Caco-2 (cell line): ENCODE data around the gene VEPH1. TPM values are rescaled to one million over a fixed set of nuclear protein-coding genes. Genes with fewer than 3 reads are reported as not detected.

ENCODE experiments used
- BruUV-seq: library from RNA; stranded (reverse); fragments of 400-500 nt; replicated peaks from 2 replicates; lab custom pipeline; 2021; lab: Mats Ljungman, UMichigan
- CTCF ChIA-PET: fragments of 300-600 bp; sonication (Branson Sonifier 250); formaldehyde crosslinking; loops from one replicate; lab custom pipeline; 2022; ENCODE audit warnings: antibody characterized with exemption; lab: Charles Lee
- POLR2A ChIA-PET: fragments of 300-600 bp; sonication (Branson Sonifier 250); formaldehyde crosslinking; loops from one replicate; lab custom pipeline; 2022; ENCODE audit warnings: antibody characterized with exemption; lab: Charles Lee
- DNase-seq, 2 experiments: peaks; one replicate each; pipeline versions ENCODE4 v3.0.0 to v3.0.0-alpha.2; 2020 to 2022
- H3K27me3 ChIP-seq: replicated peaks from 2 replicates; pipeline ENCODE4 v1.6.0; 2011; ENCODE audit warnings: low read length; ENCODE audit not compliant: control insufficient read depth, insufficient read depth
- H3K36me3 ChIP-seq: 2 replicates; pipeline ENCODE4 v1.5.1; 2011; ENCODE audit warnings: low read length; ENCODE audit not compliant: control insufficient read depth, insufficient read depth
- H3K4me1 ChIP-seq: fragments of 250-450 bp; sonication (Bioruptor Pico); 2 replicates; pipeline ENCODE4 v1.5.1; 2020; ENCODE audit warnings: mild to moderate bottlenecking
- H3K4me3 ChIP-seq: 2 replicates; pipeline ENCODE4 v1.5.1; 2011; ENCODE audit warnings: low read depth, mild to moderate bottlenecking, control low read depth, low read length
- H3K9me3 ChIP-seq: fragments of 250-450 bp; sonication (Bioruptor Pico); 2 replicates; pipeline ENCODE4 v1.5.1; 2020; ENCODE audit warnings: mild to moderate bottlenecking, moderate library complexity
- H3K27ac Mint-ChIP-seq: one replicate; pipeline ENCODE4 v1.8.0; 2022; ENCODE audit warnings: mixed read lengths; ENCODE audit not compliant: unreplicated experiment
- H3K27me3 Mint-ChIP-seq: one replicate; pipeline ENCODE4 v1.8.0; 2022; ENCODE audit warnings: mixed read lengths; ENCODE audit not compliant: insufficient read depth, unreplicated experiment
- H3K36me3 Mint-ChIP-seq: one replicate; pipeline ENCODE4 v1.8.0; 2022; ENCODE audit warnings: mild to moderate bottlenecking, mixed read lengths; ENCODE audit not compliant: insufficient read depth, unreplicated experiment
- H3K4me1 Mint-ChIP-seq: one replicate; pipeline ENCODE4 v1.8.0; 2022; ENCODE audit warnings: low read depth, mixed read lengths; ENCODE audit not compliant: unreplicated experiment
- H3K4me3 Mint-ChIP-seq: one replicate; pipeline ENCODE4 v1.8.0; 2022; ENCODE audit warnings: mild to moderate bottlenecking, moderate library complexity, mixed read lengths; ENCODE audit not compliant: unreplicated experiment
- H3K9me3 Mint-ChIP-seq: one replicate; pipeline ENCODE4 v1.8.0; 2022; ENCODE audit warnings: mixed read lengths; ENCODE audit not compliant: unreplicated experiment
- CTCF ChIP-seq, 2 experiments: fragments of 200-600 bp in 1 of 2; IDR thresholded peaks; 1 replicate in 1 of 2; 2 replicates in 1 of 2; pipeline versions ENCODE4 v1.5.1 to v1.8.0; 2011 to 2022; ENCODE audit warnings: antibody characterized with exemption in 1 of 2, control low read depth in 1 of 2, inconsistent platforms in 1 of 2, low read depth in 1 of 2, low read length in 1 of 2, mild to moderate bottlenecking in 1 of 2, moderate library complexity in 1 of 2; ENCODE audit not compliant: insufficient read depth in 1 of 2, severe bottlenecking in 1 of 2, unreplicated experiment in 1 of 2
- intact Hi-C: fragments of 100-400 bp; cut with micrococcal nuclease; formaldehyde crosslinking; loops from one replicate; pipeline ENCODE4 v1.10.0; 2022; ENCODE audit not compliant: unreplicated experiment
- total RNA-seq: library from RNA; stranded (reverse); gene quantifications from 2 replicates; pipeline ENCODE4 v1.2.3, GENCODE V29; 2022

VEPH1 gene
- total RNA-seq, 1 experiment from 2014 or later, result 12.0 TPM

- intact Hi-C loops, result no loop called here
- Mint-ChIP-seq H3K27ac (no peak overlapping the region), H3K4me3 (no peak overlapping the region), H3K27me3 (peaks cover 6% of the 10 kb centered on the region), H3K9me3 (no peaks in the 10 kb centered on the region), H3K36me3 (no peaks in the 10 kb centered on the region), H3K4me1 (no peaks in the 10 kb centered on the region)
- DNase-seq, result no peak
- no peaks in the 10 kb centered on the region for H3K9me3 ChIP-seq
- ChIA-PET CTCF (no interaction called here), POLR2A (no interaction called here)
- H3K4me1 ChIP-seq, result peaks cover 8% of the 10 kb centered on the region; the same call in 1 of the 2 replicates
- no peaks in the 10 kb centered on the region for H3K36me3 ChIP-seq
- BruUV-seq, result no TSS peak
- no peak for TF ChIP-seq CTCF (IDR thresholded peaks at IDR 0.05; ENCODE audit: insufficient read depth in 1 of 2, low read depth in 1 of 2, low read length in 1 of 2, severe bottlenecking in 1 of 2, unreplicated experiment in 1 of 2)
- H3K27me3 ChIP-seq, result no peaks in the 10 kb centered on the region
- no peak overlapping the region for H3K4me3 ChIP-seq
Measured at GRCh38 chr3:157363393-157363792, 139.8 kb downstream of the VEPH1 start.

- peaks cover 8% of the 10 kb centered on the region; the same call in 1 of the 2 replicates for H3K4me1 ChIP-seq
- Mint-ChIP-seq H3K27me3 (peaks cover 8% of the 10 kb centered on the region), H3K4me3 (no peak overlapping the region), H3K27ac (no peak overlapping the region), H3K4me1 (no peaks in the 10 kb centered on the region), H3K36me3 (no peaks in the 10 kb centered on the region), H3K9me3 (no peaks in the 10 kb centered on the region)
- POLR2A ChIA-PET, result no interaction called here
- intact Hi-C loops, result no loop called here
- H3K4me3 ChIP-seq, result no peak overlapping the region
- no peak for DNase-seq
- no peak for TF ChIP-seq CTCF (IDR thresholded peaks at IDR 0.05; ENCODE audit: insufficient read depth in 1 of 2, low read depth in 1 of 2, low read length in 1 of 2, severe bottlenecking in 1 of 2, unreplicated experiment in 1 of 2)
- CTCF ChIA-PET, result no interaction called here
- H3K27me3 ChIP-seq, result no peaks in the 10 kb centered on the region
- no TSS peak for BruUV-seq
- H3K9me3 ChIP-seq, result no peaks in the 10 kb centered on the region
- H3K36me3 ChIP-seq, result no peaks in the 10 kb centered on the region
Measured at GRCh38 chr3:157362348-157362747, 140.9 kb downstream of the VEPH1 start.

- Histone ChIP-seq H3K4me1 (peaks cover 8% of the 10 kb centered on the region; the same call in 1 of the 2 replicates), H3K4me3 (no peak overlapping the region), H3K27me3 (no peaks in the 10 kb centered on the region), H3K9me3 (no peaks in the 10 kb centered on the region), H3K36me3 (no peaks in the 10 kb centered on the region)
- Mint-ChIP-seq H3K4me1 (no peaks in the 10 kb centered on the region), H3K36me3 (no peaks in the 10 kb centered on the region), H3K4me3 (no peak overlapping the region), H3K27me3 (peaks cover 3% of the 10 kb centered on the region), H3K27ac (no peak overlapping the region), H3K9me3 (no peaks in the 10 kb centered on the region)
- no peak for TF ChIP-seq CTCF (IDR thresholded peaks at IDR 0.05; ENCODE audit: insufficient read depth in 1 of 2, low read depth in 1 of 2, low read length in 1 of 2, severe bottlenecking in 1 of 2, unreplicated experiment in 1 of 2)
- no TSS peak for BruUV-seq
- intact Hi-C loops, result no loop called here
- ChIA-PET POLR2A (no interaction called here), CTCF (no interaction called here)
- DNase-seq, result no peak
Measured at GRCh38 chr3:157360044-157360443, 143.2 kb downstream of the VEPH1 start.
